Activated CD4-positive, CD25-positive, alpha-beta regulatory T cell (primary cell): ENCODE results near the gene CIB4.
"Not testable (repeated sequence)": the region's sequence is repeated elsewhere in the genome, so short reads cannot be mapped to it uniquely, and the experiment has no call there.

Experiments used
- DNase-seq, 4 experiments: peaks; one replicate each; lab custom pipeline; 2025; lab: John Stamatoyannopoulos, UW

Gene CIB4

GRCh38 chr2:26666671-26667070 lies 25.5 kb upstream of the CIB4 start:
- DNase-seq: no peak

GRCh38 chr2:26665296-26665695 lies 24.1 kb upstream of the CIB4 start:
- DNase-seq: not testable (repeated sequence)

- DNase-seq: no peak
Measured at GRCh38 chr2:26660363-26660962, 19.3 kb upstream of the CIB4 start.

- DNase-seq: no peak
Measured at GRCh38 chr2:26658691-26659346, 17.7 kb upstream of the CIB4 start.

GRCh38 chr2:26657265-26657664 lies 16.1 kb upstream of the CIB4 start:
- DNase-seq: no peak

- no peak for DNase-seq
Measured at GRCh38 chr2:26655611-26656195, 14.5 kb upstream of the CIB4 start.

- DNase-seq: not testable (repeated sequence)
Measured at GRCh38 chr2:26655120-26655519, 14.0 kb upstream of the CIB4 start.

- no peak for DNase-seq
Measured at GRCh38 chr2:26654061-26654340, 12.8 kb upstream of the CIB4 start.

GRCh38 chr2:26653207-26654060 lies 12.3 kb upstream of the CIB4 start:
- DNase-seq: no peak

- no peak for DNase-seq
Measured at GRCh38 chr2:26652361-26653041, 11.3 kb upstream of the CIB4 start.

GRCh38 chr2:26651799-26652198 lies 10.6 kb upstream of the CIB4 start:
- DNase-seq: no peak

GRCh38 chr2:26651470-26651771 lies 10.3 kb upstream of the CIB4 start:
- no peak for DNase-seq

GRCh38 chr2:26650713-26651469 lies 9.7 kb upstream of the CIB4 start:
- no peak for DNase-seq

GRCh38 chr2:26649992-26650712 lies 9.0 kb upstream of the CIB4 start:
- no peak for DNase-seq

- DNase-seq: no peak
Measured at GRCh38 chr2:26649322-26649721, 8.2 kb upstream of the CIB4 start.

GRCh38 chr2:26648516-26648915 lies 7.3 kb upstream of the CIB4 start:
- DNase-seq: no peak

GRCh38 chr2:26647981-26648380 lies 6.8 kb upstream of the CIB4 start:
- no peak for DNase-seq

- DNase-seq: no peak
Measured at GRCh38 chr2:26646986-26647672, 6.0 kb upstream of the CIB4 start.

GRCh38 chr2:26645762-26646161 lies 4.6 kb upstream of the CIB4 start:
- no peak for DNase-seq

GRCh38 chr2:26644188-26644835 lies 3.1 kb upstream of the CIB4 start:
- DNase-seq: no peak
